22Rv1 (cell line): Measurements from ENCODE around the gene AKR1D1.

Source experiments
- ZFX ChIP-seq: fragments of 450-650 bp; IDR thresholded peaks from 2 replicates; pipeline ENCODE4 v1.6.1; 2017; ENCODE audit warnings: antibody characterized with exemption, borderline replicate concordance
- TF ChIP-seq, protein P1 (sequence below): fragments of 450-650 bp; IDR thresholded peaks from 2 replicates; pipeline ENCODE4 v1.5.1; 2017; ENCODE audit warnings: mild to moderate bottlenecking

DNA sequence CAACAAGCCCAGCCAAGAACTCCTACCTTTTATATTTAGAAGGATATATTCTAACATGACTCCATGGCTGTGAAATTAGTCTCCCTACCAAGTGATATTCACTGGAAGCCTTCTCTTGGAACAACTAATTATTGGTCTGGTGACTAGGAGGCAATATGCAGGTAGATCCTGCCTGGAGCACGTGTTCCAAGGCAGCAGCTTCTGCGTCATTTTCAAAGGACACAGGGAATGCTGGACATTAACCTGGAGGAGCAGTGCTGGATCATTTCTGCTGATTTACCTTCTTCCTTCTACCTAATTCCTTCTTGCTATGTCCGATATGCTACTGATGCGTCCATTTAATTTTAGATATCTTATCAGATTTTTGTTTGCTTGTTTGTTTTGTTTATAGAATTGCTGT is 5.6 kb downstream of the AKR1D1 start:
- TF ChIP-seq, protein P1, sequence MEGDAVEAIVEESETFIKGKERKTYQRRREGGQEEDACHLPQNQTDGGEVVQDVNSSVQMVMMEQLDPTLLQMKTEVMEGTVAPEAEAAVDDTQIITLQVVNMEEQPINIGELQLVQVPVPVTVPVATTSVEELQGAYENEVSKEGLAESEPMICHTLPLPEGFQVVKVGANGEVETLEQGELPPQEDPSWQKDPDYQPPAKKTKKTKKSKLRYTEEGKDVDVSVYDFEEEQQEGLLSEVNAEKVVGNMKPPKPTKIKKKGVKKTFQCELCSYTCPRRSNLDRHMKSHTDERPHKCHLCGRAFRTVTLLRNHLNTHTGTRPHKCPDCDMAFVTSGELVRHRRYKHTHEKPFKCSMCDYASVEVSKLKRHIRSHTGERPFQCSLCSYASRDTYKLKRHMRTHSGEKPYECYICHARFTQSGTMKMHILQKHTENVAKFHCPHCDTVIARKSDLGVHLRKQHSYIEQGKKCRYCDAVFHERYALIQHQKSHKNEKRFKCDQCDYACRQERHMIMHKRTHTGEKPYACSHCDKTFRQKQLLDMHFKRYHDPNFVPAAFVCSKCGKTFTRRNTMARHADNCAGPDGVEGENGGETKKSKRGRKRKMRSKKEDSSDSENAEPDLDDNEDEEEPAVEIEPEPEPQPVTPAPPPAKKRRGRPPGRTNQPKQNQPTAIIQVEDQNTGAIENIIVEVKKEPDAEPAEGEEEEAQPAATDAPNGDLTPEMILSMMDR, result no peak
- TF ChIP-seq ZFX, result no peak
